ENCODE measurements around the gene PLEKHM3. TPM values are rescaled to one million over a fixed set of nuclear protein-coding genes. Genes with fewer than 3 reads are reported as not detected.

PLEKHM3 gene
- total and polyA plus RNA-seq, 2 experiments from 2014 or later = 3.9 to 8.8 TPM

DNA sequence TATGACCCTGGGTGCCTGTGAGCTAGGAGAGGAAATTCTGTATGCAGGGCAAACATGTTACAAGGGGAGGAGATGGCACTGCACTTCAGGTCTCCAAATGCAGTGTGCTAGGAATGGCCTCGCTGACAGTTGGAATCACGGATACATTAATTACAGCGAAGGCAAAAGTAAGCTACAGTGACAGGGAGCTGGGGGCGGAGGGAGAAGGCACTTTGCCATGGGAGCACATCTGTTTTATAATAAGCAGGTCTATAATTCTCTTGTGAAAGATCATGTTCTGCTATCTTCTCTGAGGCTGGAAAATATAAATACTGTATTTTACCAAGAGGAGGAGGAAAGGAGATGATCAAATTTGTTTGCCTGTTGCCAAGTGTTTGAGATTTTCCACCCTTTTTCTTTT lies 199.3 kb downstream of the PLEKHM3 start:
- Mint-ChIP-seq H3K36me3 (ENCODE audit: low read depth) (no peaks in the 10 kb centered on the region), H3K27ac (no peak overlapping the region), H3K4me1 (no peaks in the 10 kb centered on the region), H3K4me3 (no peak overlapping the region), H3K9me3 (no peaks in the 10 kb centered on the region), H3K27me3 (ENCODE audit: insufficient read depth, low read depth, poor library complexity) (peaks cover 5% of the 10 kb centered on the region)
- no peak overlapping the region for H3K27ac ChIP-seq (ENCODE audit: low read depth)
- H3K36me3 ChIP-seq (ENCODE audit: insufficient read depth) = no peaks in the 10 kb centered on the region
- no peak overlapping the region for H3K4me3 ChIP-seq
- H3K4me1 ChIP-seq (ENCODE audit: insufficient read depth) = 0 out of 2 replicates have a peak, but pooled peaks cover 3% of the 10 kb centered on the region
- DNase-seq (ENCODE audit: low spot score) = no peak
- H4K20me1 ChIP-seq (replicated peaks; ENCODE audit: insufficient read depth) = no peaks in the 10 kb centered on the region
- H3K27me3 ChIP-seq (ENCODE audit: insufficient read depth) = no peaks in the 10 kb centered on the region
- TF ChIP-seq JUNB (IDR thresholded peaks at IDR 0.05; ENCODE audit: unreplicated experiment) = no peak
- no peak for TF ChIP-seq EZH2 (IDR thresholded peaks at IDR 0.05; ENCODE audit: low read depth, unreplicated experiment)
- TF ChIP-seq, protein P1, sequence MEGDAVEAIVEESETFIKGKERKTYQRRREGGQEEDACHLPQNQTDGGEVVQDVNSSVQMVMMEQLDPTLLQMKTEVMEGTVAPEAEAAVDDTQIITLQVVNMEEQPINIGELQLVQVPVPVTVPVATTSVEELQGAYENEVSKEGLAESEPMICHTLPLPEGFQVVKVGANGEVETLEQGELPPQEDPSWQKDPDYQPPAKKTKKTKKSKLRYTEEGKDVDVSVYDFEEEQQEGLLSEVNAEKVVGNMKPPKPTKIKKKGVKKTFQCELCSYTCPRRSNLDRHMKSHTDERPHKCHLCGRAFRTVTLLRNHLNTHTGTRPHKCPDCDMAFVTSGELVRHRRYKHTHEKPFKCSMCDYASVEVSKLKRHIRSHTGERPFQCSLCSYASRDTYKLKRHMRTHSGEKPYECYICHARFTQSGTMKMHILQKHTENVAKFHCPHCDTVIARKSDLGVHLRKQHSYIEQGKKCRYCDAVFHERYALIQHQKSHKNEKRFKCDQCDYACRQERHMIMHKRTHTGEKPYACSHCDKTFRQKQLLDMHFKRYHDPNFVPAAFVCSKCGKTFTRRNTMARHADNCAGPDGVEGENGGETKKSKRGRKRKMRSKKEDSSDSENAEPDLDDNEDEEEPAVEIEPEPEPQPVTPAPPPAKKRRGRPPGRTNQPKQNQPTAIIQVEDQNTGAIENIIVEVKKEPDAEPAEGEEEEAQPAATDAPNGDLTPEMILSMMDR (conservative IDR thresholded peaks at IDR 0.05; ENCODE audit: low read depth in 2 of 2) = no peak
- no peak for TF ChIP-seq CREB1 (CRISPR knock-in tag; IDR thresholded peaks at IDR 0.05; ENCODE audit: low read depth)
- TF ChIP-seq, protein P2, sequence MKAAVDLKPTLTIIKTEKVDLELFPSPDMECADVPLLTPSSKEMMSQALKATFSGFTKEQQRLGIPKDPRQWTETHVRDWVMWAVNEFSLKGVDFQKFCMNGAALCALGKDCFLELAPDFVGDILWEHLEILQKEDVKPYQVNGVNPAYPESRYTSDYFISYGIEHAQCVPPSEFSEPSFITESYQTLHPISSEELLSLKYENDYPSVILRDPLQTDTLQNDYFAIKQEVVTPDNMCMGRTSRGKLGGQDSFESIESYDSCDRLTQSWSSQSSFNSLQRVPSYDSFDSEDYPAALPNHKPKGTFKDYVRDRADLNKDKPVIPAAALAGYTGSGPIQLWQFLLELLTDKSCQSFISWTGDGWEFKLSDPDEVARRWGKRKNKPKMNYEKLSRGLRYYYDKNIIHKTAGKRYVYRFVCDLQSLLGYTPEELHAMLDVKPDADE (IDR thresholded peaks at IDR 0.05) = no peak
- TF ChIP-seq, protein P3, sequence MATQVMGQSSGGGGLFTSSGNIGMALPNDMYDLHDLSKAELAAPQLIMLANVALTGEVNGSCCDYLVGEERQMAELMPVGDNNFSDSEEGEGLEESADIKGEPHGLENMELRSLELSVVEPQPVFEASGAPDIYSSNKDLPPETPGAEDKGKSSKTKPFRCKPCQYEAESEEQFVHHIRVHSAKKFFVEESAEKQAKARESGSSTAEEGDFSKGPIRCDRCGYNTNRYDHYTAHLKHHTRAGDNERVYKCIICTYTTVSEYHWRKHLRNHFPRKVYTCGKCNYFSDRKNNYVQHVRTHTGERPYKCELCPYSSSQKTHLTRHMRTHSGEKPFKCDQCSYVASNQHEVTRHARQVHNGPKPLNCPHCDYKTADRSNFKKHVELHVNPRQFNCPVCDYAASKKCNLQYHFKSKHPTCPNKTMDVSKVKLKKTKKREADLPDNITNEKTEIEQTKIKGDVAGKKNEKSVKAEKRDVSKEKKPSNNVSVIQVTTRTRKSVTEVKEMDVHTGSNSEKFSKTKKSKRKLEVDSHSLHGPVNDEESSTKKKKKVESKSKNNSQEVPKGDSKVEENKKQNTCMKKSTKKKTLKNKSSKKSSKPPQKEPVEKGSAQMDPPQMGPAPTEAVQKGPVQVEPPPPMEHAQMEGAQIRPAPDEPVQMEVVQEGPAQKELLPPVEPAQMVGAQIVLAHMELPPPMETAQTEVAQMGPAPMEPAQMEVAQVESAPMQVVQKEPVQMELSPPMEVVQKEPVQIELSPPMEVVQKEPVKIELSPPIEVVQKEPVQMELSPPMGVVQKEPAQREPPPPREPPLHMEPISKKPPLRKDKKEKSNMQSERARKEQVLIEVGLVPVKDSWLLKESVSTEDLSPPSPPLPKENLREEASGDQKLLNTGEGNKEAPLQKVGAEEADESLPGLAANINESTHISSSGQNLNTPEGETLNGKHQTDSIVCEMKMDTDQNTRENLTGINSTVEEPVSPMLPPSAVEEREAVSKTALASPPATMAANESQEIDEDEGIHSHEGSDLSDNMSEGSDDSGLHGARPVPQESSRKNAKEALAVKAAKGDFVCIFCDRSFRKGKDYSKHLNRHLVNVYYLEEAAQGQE (IDR thresholded peaks at IDR 0.05; ENCODE audit: unreplicated experiment) = no peak
- no peak for TF ChIP-seq EZH2phosphoT487 (IDR thresholded peaks at IDR 0.05; ENCODE audit: unreplicated experiment)
- TF ChIP-seq NANOG (IDR thresholded peaks at IDR 0.05; ENCODE audit: borderline replicate concordance) = no peak
- TF ChIP-seq STAT1 (IDR thresholded peaks at IDR 0.05; ENCODE audit: unreplicated experiment) = no peak
- no peak for TF ChIP-seq POLR2AphosphoS5 (IDR thresholded peaks at IDR 0.05; ENCODE audit: low read depth)
- TF ChIP-seq ZNF114 (CRISPR knock-in tag; IDR thresholded peaks at IDR 0.05) = no peak
- TF ChIP-seq, protein P4, sequence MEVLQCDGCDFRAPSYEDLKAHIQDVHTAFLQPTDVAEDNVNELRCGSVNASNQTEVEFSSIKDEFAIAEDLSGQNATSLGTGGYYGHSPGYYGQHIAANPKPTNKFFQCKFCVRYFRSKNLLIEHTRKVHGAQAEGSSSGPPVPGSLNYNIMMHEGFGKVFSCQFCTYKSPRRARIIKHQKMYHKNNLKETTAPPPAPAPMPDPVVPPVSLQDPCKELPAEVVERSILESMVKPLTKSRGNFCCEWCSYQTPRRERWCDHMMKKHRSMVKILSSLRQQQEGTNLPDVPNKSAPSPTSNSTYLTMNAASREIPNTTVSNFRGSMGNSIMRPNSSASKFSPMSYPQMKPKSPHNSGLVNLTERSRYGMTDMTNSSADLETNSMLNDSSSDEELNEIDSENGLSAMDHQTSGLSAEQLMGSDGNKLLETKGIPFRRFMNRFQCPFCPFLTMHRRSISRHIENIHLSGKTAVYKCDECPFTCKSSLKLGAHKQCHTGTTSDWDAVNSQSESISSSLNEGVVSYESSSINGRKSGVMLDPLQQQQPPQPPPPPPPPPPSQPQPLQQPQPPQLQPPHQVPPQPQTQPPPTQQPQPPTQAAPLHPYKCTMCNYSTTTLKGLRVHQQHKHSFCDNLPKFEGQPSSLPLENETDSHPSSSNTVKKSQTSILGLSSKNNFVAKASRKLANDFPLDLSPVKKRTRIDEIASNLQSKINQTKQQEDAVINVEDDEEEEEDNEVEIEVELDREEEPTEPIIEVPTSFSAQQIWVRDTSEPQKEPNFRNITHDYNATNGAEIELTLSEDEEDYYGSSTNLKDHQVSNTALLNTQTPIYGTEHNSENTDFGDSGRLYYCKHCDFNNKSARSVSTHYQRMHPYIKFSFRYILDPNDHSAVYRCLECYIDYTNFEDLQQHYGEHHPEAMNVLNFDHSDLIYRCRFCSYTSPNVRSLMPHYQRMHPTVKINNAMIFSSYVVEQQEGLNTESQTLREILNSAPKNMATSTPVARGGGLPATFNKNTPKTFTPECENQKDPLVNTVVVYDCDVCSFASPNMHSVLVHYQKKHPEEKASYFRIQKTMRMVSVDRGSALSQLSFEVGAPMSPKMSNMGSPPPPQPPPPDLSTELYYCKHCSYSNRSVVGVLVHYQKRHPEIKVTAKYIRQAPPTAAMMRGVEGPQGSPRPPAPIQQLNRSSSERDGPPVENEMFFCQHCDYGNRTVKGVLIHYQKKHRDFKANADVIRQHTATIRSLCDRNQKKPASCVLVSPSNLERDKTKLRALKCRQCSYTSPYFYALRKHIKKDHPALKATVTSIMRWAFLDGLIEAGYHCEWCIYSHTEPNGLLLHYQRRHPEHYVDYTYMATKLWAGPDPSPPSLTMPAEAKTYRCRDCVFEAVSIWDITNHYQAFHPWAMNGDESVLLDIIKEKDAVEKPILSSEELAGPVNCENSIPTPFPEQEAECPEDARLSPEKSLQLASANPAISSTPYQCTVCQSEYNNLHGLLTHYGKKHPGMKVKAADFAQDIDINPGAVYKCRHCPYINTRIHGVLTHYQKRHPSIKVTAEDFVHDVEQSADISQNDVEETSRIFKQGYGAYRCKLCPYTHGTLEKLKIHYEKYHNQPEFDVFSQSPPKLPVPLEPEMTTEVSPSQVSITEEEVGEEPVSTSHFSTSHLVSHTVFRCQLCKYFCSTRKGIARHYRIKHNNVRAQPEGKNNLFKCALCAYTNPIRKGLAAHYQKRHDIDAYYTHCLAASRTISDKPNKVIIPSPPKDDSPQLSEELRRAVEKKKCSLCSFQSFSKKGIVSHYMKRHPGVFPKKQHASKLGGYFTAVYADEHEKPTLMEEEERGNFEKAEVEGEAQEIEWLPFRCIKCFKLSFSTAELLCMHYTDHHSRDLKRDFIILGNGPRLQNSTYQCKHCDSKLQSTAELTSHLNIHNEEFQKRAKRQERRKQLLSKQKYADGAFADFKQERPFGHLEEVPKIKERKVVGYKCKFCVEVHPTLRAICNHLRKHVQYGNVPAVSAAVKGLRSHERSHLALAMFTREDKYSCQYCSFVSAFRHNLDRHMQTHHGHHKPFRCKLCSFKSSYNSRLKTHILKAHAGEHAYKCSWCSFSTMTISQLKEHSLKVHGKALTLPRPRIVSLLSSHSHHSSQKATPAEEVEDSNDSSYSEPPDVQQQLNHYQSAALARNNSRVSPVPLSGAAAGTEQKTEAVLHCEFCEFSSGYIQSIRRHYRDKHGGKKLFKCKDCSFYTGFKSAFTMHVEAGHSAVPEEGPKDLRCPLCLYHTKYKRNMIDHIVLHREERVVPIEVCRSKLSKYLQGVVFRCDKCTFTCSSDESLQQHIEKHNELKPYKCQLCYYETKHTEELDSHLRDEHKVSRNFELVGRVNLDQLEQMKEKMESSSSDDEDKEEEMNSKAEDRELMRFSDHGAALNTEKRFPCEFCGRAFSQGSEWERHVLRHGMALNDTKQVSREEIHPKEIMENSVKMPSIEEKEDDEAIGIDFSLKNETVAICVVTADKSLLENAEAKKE (CRISPR knock-in tag; IDR thresholded peaks at IDR 0.05) = no peak
- TF ChIP-seq ZNF331 (CRISPR knock-in tag; IDR thresholded peaks at IDR 0.05; ENCODE audit: low read depth) = no peak
- no peak overlapping the region for H3K4me2 ChIP-seq
- no peaks in the 10 kb centered on the region for H3K79me2 ChIP-seq (replicated peaks; ENCODE audit: insufficient read depth)
- ATAC-seq = no peak
- H2AFZ ChIP-seq = no peak overlapping the region
- peaks cover 5% of the 10 kb centered on the region; the same call in 1 of the 2 replicates for H3F3A ChIP-seq (replicated peaks; ENCODE audit: low read depth)
- H3K9me2 ChIP-seq (ENCODE audit: insufficient read depth) = no peaks in the 10 kb centered on the region

Measured in GM23338 (cell line).